GM12878 (cell line): ENCODE measurements around the gene PPFIA4. TPM values are rescaled to one million over a fixed set of nuclear protein-coding genes. Genes with fewer than 3 reads are reported as not detected.
A peak's percentile ranks its signal among the peaks of the same experiment; 100 is the strongest.

Experiments used
- ATAC-seq: fragments of 200-7000 bp; cut with Tn5 transposase; 3 replicates; pipeline ENCODE4 v1.9.1; 2020; ENCODE audit warnings: mild to moderate bottlenecking, moderate library complexity
- BruUV-seq: library from RNA; stranded (reverse); fragments of 400-500 nt; replicated peaks from 2 replicates; lab custom pipeline; 2021; lab: Mats Ljungman, UMichigan
- CTCF ChIA-PET: fragments of 300-600 bp; sonication (Branson Sonifier 250); formaldehyde crosslinking; extraction: SDS; loops from one replicate; lab custom pipeline; 2021; ENCODE audit warnings: inconsistent platforms; lab: Yijun Ruan, JAX
- POLR2A ChIA-PET: fragments of 350-600 bp; formaldehyde crosslinking; extraction: SDS; loops from one replicate; lab custom pipeline; 2021; ENCODE audit warnings: inconsistent platforms; lab: Charles Lee
- RAD21 ChIA-PET: fragments of 300-600 bp; sonication (Branson Sonifier 250); formaldehyde crosslinking; loops from one replicate; lab custom pipeline; 2023; ENCODE audit warnings: antibody characterized with exemption; ENCODE audit not compliant: unreplicated experiment; lab: Charles Lee
- SMC1A ChIA-PET: fragments of 300-600 bp; sonication (Branson Sonifier 250); formaldehyde crosslinking; loops from one replicate; lab custom pipeline; 2023; ENCODE audit not compliant: unreplicated experiment, uncharacterized antibody; lab: Charles Lee
- DNase-seq: peaks from one replicate; pipeline ENCODE4 v3.0.0-alpha.2; 2011; ENCODE audit warnings: low read depth, low spot score
- FAIRE-seq: peaks from 3 replicates; lab custom pipeline; 2011; peaks lifted over from hg19 to GRCh38; lab: Jason Lieb, UNC
- H2AFZ ChIP-seq: 2 replicates; pipeline ENCODE4 v1.6.0; 2011; ENCODE audit warnings: low read depth, low read length, control low read depth; ENCODE audit not compliant: control insufficient read depth
- H3K27ac ChIP-seq: 2 replicates; pipeline ENCODE4 v1.5.1; 2011; ENCODE audit warnings: control low read depth; ENCODE audit not compliant: control insufficient read depth, insufficient read depth
- H3K27me3 ChIP-seq, 2 experiments: replicated peaks in 1 of 2; 2 replicates each; pipeline versions ENCODE4 v1.6.0 to v1.6.1; 2011; ENCODE audit warnings: low read length in 1 of 2; ENCODE audit not compliant: control insufficient read depth in 2 of 2, insufficient read depth in 2 of 2
- H3K36me3 ChIP-seq, 2 experiments: 2 replicates each; pipeline ENCODE4 v1.5.1; 2011; ENCODE audit warnings: low read length in 1 of 2; ENCODE audit not compliant: control insufficient read depth in 2 of 2, insufficient read depth in 2 of 2
- H3K4me1 ChIP-seq: 2 replicates; pipeline ENCODE4 v1.6.1; 2011; ENCODE audit warnings: mild to moderate bottlenecking, low read length, moderate library complexity, mixed read lengths; ENCODE audit not compliant: control insufficient read depth, insufficient read depth
- H3K4me2 ChIP-seq: 2 replicates; pipeline ENCODE4 v1.6.0; 2011; ENCODE audit warnings: control low read depth; ENCODE audit not compliant: control insufficient read depth, insufficient read depth
- H3K4me3 ChIP-seq: fragments of 200-600 bp; sonication (generic); 2 replicates; pipeline ENCODE4 v1.5.1; 2016
- H3K79me2 ChIP-seq: 2 replicates; pipeline ENCODE4 v1.6.0; 2011; ENCODE audit warnings: low read length; ENCODE audit not compliant: control insufficient read depth, insufficient read depth
- H3K9ac ChIP-seq: 2 replicates; pipeline ENCODE4 v1.8.0; 2011; ENCODE audit warnings: low read length, control low read depth, mixed read lengths; ENCODE audit not compliant: control insufficient read depth, insufficient read depth
- H3K9me3 ChIP-seq: replicated peaks from 3 replicates; pipeline ENCODE4 v1.5.1; 2011; ENCODE audit warnings: mild to moderate bottlenecking, low read length; ENCODE audit not compliant: control insufficient read depth, insufficient read depth
- H4K20me1 ChIP-seq: 2 replicates; pipeline ENCODE4 v1.6.0; 2011; ENCODE audit not compliant: control insufficient read depth, insufficient read depth
- CREB1 ChIP-seq: IDR thresholded peaks from 2 replicates; pipeline ENCODE4 v1.6.1; 2012; ENCODE audit warnings: low read depth, mild to moderate bottlenecking, inconsistent platforms
- FOXK2 ChIP-seq: fragments of 450-650 bp; IDR thresholded peaks from 2 replicates; pipeline ENCODE4 v1.6.1; 2017; ENCODE audit warnings: mild to moderate bottlenecking, moderate library complexity
- HCFC1 ChIP-seq: fragments of 150-350 bp; IDR thresholded peaks from 2 replicates; pipeline ENCODE4 v1.6.1; 2014; ENCODE audit warnings: low read length
- NBN ChIP-seq: fragments of 450-650 bp; IDR thresholded peaks from 2 replicates; pipeline ENCODE4 v1.6.1; 2016
- RB1 ChIP-seq: fragments of 450-650 bp; formaldehyde crosslinking; IDR thresholded peaks from 2 replicates; pipeline ENCODE4 v1.6.1; 2017; ENCODE audit warnings: mild to moderate bottlenecking, borderline replicate concordance
- YY1 ChIP-seq: IDR thresholded peaks from 2 replicates; pipeline ENCODE4 v1.6.1; 2011; ENCODE audit warnings: low read depth, mild to moderate bottlenecking, low read length
- ZBTB4 ChIP-seq: fragments of 450-650 bp; formaldehyde crosslinking; IDR thresholded peaks from 2 replicates; pipeline ENCODE4 v1.4.0; 2022; ENCODE audit warnings: mild to moderate bottlenecking, moderate library complexity
- WGBS: methylation state at CpG from one replicate; pipeline ENCODE4 v1.1.6; 2016; ENCODE audit warnings: low lambda C conversion rate; ENCODE audit not compliant: insufficient replicate concordance, insufficient coverage; ENCODE audit errors: missing lambda C conversion rate; 5-methylcytosine and 5-hydroxymethylcytosine counted together
- in situ Hi-C: fragments of 300-500 bp; cut with MboI; formaldehyde crosslinking; loops from 9 replicates; pipeline ENCODE4 v1.14.3; 2018; ENCODE audit warnings: mixed read lengths
- intact Hi-C: fragments of 100-400 bp; cut with micrococcal nuclease; formaldehyde crosslinking; loops from one replicate; pipeline ENCODE4 v1.14.2; 2022; ENCODE audit not compliant: unreplicated experiment
- polyA plus RNA-seq, 11 experiments: library from polyadenylated mRNA; depleted of rRNA in 4 of 11; unstranded in 6 of 11; stranded (reverse) in 5 of 11; fragments of >200 nt; fragmentation: Nextera tagmentation in 4 of 11; fragmentation: Illumina TruSeq in 1 of 11; extraction: Ambion mirVana in 4 of 11; extraction: Trizol in 1 of 11; gene quantifications; 1 replicate in 1 of 11; 2 replicates in 10 of 11; pipeline versions ENCODE4 v1.2.1 to v1.2.3, GENCODE V29; 2011 to 2016; ENCODE audit warnings: inconsistent platforms in 2 of 11, missing spikeins in 2 of 11, low read depth in 1 of 11
- total RNA-seq, 4 experiments: library from RNA; depleted of rRNA in 3 of 4; stranded (reverse); fragments of >200 nt in 3 of 4; fragmentation: Illumina TruSeq in 1 of 4; extraction: Trizol in 1 of 4; gene quantifications; 2 replicates each; pipeline versions ENCODE4 v1.2.1 to v1.2.3, GENCODE V29; 2013 to 2021
- TF ChIP-seq, protein P1 (sequence below): fragments of 450-650 bp; conservative IDR thresholded peaks from 2 replicates; pipeline ENCODE4 v1.6.1; 2017; ENCODE audit warnings: mild to moderate bottlenecking, moderate library complexity
- TF ChIP-seq, protein P2 (sequence below): fragments of 450-650 bp; formaldehyde crosslinking; IDR thresholded peaks from 2 replicates; pipeline ENCODE4 v1.4.0; 2020; ENCODE audit warnings: mild to moderate bottlenecking, moderate library complexity

PPFIA4 gene
- total and polyA plus RNA-seq, 10 of the 15 experiments (the other 5 are each of a cell fraction or from before 2014, with no cell fraction given) = 0.02 to 19.7 (median 0.34) TPM; not detected in 1

- no peak for TF ChIP-seq RB1
Measured at GRCh38 chr1:203126866-203127665, 100.8 kb downstream of the PPFIA4 start (continued).

GRCh38 chr1:203127666-203128430 is 101.6 kb downstream of the PPFIA4 start, which contains the start of gene ADORA1:
Gene ADORA1, plus strand, starts transcription at chr1:203127726. Its CDS starts 1,116 bp downstream, at chr1:203128842.
- Histone ChIP-seq H3K79me2 (no peaks in the 10 kb centered on the region), H2AFZ (no peak within 1 kb of the TSS), H3K9me3 (no peaks in the 10 kb centered on the region), H3K9ac (no peak within 1 kb of the TSS), H3K36me3 (no peaks in the 10 kb centered on the region), H3K4me3 (no peak within 1 kb of the TSS), H4K20me1 (no peaks in the 10 kb centered on the region), H3K27me3 (peaks cover 5 to 6% of the 10 kb centered on the region in 2 experiments), H3K27ac (no peak within 1 kb of the TSS), H3K4me1 (no peaks in the 10 kb centered on the region), H3K4me2 (no peak within 1 kb of the TSS)
- ChIA-PET RAD21 (no interaction called here), SMC1A (no interaction called here), CTCF (interaction anchor here (2.1 kb wide), 1 partner anchor 88 kb away, joined by 9 read pairs; no protein-coding TSS in a partner anchor), POLR2A (no interaction called here)
- no peak for DNase-seq
- WGBS = 18% methylated on average over 38 of the region's 51 CpGs
- FAIRE-seq = no peak
- intact Hi-C loops = no loop called here
- BruUV-seq = no TSS peak
- in situ Hi-C loops = no loop called here
- TF ChIP-seq CREB1 (no peak), ZBTB4 (no peak), YY1 (no peak), FOXK2 (no peak), NBN (no peak), HCFC1 (no peak)
- TF ChIP-seq, protein P1, sequence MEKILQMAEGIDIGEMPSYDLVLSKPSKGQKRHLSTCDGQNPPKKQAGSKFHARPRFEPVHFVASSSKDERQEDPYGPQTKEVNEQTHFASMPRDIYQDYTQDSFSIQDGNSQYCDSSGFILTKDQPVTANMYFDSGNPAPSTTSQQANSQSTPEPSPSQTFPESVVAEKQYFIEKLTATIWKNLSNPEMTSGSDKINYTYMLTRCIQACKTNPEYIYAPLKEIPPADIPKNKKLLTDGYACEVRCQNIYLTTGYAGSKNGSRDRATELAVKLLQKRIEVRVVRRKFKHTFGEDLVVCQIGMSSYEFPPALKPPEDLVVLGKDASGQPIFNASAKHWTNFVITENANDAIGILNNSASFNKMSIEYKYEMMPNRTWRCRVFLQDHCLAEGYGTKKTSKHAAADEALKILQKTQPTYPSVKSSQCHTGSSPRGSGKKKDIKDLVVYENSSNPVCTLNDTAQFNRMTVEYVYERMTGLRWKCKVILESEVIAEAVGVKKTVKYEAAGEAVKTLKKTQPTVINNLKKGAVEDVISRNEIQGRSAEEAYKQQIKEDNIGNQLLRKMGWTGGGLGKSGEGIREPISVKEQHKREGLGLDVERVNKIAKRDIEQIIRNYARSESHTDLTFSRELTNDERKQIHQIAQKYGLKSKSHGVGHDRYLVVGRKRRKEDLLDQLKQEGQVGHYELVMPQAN = no peak
- TF ChIP-seq, protein P2, sequence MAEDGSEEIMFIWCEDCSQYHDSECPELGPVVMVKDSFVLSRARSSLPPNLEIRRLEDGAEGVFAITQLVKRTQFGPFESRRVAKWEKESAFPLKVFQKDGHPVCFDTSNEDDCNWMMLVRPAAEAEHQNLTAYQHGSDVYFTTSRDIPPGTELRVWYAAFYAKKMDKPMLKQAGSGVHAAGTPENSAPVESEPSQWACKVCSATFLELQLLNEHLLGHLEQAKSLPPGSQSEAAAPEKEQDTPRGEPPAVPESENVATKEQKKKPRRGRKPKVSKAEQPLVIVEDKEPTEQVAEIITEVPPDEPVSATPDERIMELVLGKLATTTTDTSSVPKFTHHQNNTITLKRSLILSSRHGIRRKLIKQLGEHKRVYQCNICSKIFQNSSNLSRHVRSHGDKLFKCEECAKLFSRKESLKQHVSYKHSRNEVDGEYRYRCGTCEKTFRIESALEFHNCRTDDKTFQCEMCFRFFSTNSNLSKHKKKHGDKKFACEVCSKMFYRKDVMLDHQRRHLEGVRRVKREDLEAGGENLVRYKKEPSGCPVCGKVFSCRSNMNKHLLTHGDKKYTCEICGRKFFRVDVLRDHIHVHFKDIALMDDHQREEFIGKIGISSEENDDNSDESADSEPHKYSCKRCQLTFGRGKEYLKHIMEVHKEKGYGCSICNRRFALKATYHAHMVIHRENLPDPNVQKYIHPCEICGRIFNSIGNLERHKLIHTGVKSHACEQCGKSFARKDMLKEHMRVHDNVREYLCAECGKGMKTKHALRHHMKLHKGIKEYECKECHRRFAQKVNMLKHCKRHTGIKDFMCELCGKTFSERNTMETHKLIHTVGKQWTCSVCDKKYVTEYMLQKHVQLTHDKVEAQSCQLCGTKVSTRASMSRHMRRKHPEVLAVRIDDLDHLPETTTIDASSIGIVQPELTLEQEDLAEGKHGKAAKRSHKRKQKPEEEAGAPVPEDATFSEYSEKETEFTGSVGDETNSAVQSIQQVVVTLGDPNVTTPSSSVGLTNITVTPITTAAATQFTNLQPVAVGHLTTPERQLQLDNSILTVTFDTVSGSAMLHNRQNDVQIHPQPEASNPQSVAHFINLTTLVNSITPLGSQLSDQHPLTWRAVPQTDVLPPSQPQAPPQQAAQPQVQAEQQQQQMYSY (CRISPR knock-in tag) = no peak
- peak; percentile 69 for ATAC-seq
